ENCODE measurements around the gene MGMT. TPM values are rescaled to one million over a fixed set of nuclear protein-coding genes. Genes with fewer than 3 reads are reported as not detected.

Gene MGMT
- total and polyA plus RNA-seq, 2 donors from 2014 or later: 25.9 to 70.0 TPM

- no peak for DNase-seq
- no peak for FAIRE-seq
- intact Hi-C loops (cut with DNase I): no loop called here
- Histone ChIP-seq H3K27me3 (ENCODE audit: control insufficient read depth, insufficient read depth, low read length) (no peaks in the 10 kb centered on the region), H3K9me3 (ENCODE audit: control insufficient read depth in 2 of 3, insufficient read depth in 1 of 3, low read length in 3 of 3) (no peaks in the 10 kb centered on the region), H3K4me3 (ENCODE audit: low read length in 3 of 3) (no peak overlapping the region), H3K36me3 (ENCODE audit: control insufficient read depth in 2 of 3, insufficient read depth in 3 of 3, low read length in 3 of 3) (no peaks in the 10 kb centered on the region), H3K9ac (ENCODE audit: low read length in 3 of 3) (no peak overlapping the region), H3K27ac (ENCODE audit: low read depth in 2 of 2, low read length in 2 of 2) (no peak overlapping the region), H3K4me1 (ENCODE audit: control insufficient read depth in 2 of 3, insufficient read depth in 2 of 3, low read depth in 1 of 3, low read length in 3 of 3) (no peaks in the 10 kb centered on the region)
- no peak for TF ChIP-seq CTCF (IDR thresholded peaks at IDR 0.05; ENCODE audit: borderline replicate concordance, extremely low read depth, insufficient read depth)
Observed at GRCh38 chr10:129580010-129580409, 113.0 kb downstream of the MGMT start.

DNA sequence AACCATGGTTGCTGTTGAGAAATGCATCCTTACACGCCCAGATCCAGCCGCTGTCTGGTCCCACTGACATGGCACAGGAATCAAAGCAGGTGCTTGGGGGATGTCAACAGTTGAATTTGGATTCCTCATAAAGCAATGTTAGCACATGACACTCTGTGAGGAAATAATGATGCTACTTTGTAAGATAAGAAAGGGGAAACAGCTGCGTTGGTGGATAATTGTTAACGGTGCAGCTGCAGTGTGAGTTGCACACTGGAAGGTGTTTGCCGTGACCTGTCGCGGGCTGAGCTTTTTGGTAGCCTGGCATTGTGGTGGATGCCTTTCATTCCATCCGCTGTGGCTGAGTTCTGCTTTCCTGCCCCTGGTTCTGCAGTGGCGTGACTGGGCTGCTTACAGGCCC is 113.9 kb downstream of the MGMT start:
- Histone ChIP-seq H3K9ac (ENCODE audit: low read length in 3 of 3) (no peak overlapping the region), H3K27me3 (ENCODE audit: control insufficient read depth, insufficient read depth, low read length) (no peaks in the 10 kb centered on the region), H3K36me3 (ENCODE audit: control insufficient read depth in 2 of 3, insufficient read depth in 3 of 3, low read length in 3 of 3) (no peaks in the 10 kb centered on the region), H3K9me3 (ENCODE audit: control insufficient read depth in 2 of 3, insufficient read depth in 1 of 3, low read length in 3 of 3) (no peaks in the 10 kb centered on the region), H3K4me1 (ENCODE audit: control insufficient read depth in 2 of 3, insufficient read depth in 2 of 3, low read depth in 1 of 3, low read length in 3 of 3) (no peaks in the 10 kb centered on the region), H3K4me3 (ENCODE audit: low read length in 3 of 3) (no peak overlapping the region), H3K27ac (ENCODE audit: low read depth in 2 of 2, low read length in 2 of 2) (no peak overlapping the region)
- DNase-seq (no peak), FAIRE-seq (no peak)
- no peak for TF ChIP-seq CTCF (IDR thresholded peaks at IDR 0.05; ENCODE audit: borderline replicate concordance, extremely low read depth, insufficient read depth)
- intact Hi-C loops (cut with DNase I): no loop called here

GRCh38 chr10:129581827-129582411 is 114.9 kb downstream of the MGMT start:
- no peaks in the 10 kb centered on the region for H3K36me3 ChIP-seq (ENCODE audit: control insufficient read depth in 2 of 3, insufficient read depth in 3 of 3, low read length in 3 of 3)
- no peaks in the 10 kb centered on the region for H3K4me1 ChIP-seq (ENCODE audit: control insufficient read depth in 2 of 3, insufficient read depth in 2 of 3, low read depth in 1 of 3, low read length in 3 of 3)
- no peak for FAIRE-seq
- H3K9ac ChIP-seq (ENCODE audit: low read length in 3 of 3): no peak overlapping the region
- H3K4me3 ChIP-seq (ENCODE audit: low read length in 3 of 3): no peak overlapping the region
- intact Hi-C loops (cut with DNase I): no loop called here
- DNase-seq: no peak
- H3K27ac ChIP-seq (ENCODE audit: low read depth in 2 of 2, low read length in 2 of 2): no peak overlapping the region
- no peaks in the 10 kb centered on the region for H3K27me3 ChIP-seq (ENCODE audit: control insufficient read depth, insufficient read depth, low read length)
- no peak for TF ChIP-seq CTCF (IDR thresholded peaks at IDR 0.05; ENCODE audit: borderline replicate concordance, extremely low read depth, insufficient read depth)
- peaks cover 2 to 5% (median 3%) of the 10 kb centered on the region in 3 donors for H3K9me3 ChIP-seq (ENCODE audit: control insufficient read depth in 2 of 3, insufficient read depth in 1 of 3, low read length in 3 of 3)

DNA sequence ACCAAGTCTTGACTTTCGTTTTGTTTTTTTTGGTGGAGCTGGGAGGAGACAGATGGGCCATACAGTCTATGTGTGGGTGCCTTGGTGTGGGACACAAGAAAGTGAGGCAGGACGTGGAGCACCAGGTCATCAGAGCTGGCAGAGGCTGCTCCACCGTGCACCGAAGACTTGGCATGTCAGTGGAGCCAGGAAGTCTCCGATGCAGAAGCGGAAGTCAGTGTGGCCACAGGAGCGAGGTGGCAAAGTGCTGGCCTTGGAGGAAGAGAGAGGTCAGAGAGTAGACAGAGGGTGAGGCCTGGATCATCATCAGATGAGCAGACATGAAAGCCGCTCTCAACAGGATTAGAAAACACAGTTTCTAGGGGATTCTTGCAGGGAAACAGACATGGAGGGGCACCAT is 116.8 kb downstream of the MGMT start:
- Histone ChIP-seq H3K27me3 (ENCODE audit: control insufficient read depth, insufficient read depth, low read length) (no peaks in the 10 kb centered on the region), H3K9me3 (ENCODE audit: control insufficient read depth in 2 of 3, insufficient read depth in 1 of 3, low read length in 3 of 3) (peaks cover 2 to 8% (median 3%) of the 10 kb centered on the region in 3 donors), H3K9ac (ENCODE audit: low read length in 3 of 3) (no peak overlapping the region), H3K36me3 (ENCODE audit: control insufficient read depth in 2 of 3, insufficient read depth in 3 of 3, low read length in 3 of 3) (no peaks in the 10 kb centered on the region), H3K4me1 (ENCODE audit: control insufficient read depth in 2 of 3, insufficient read depth in 2 of 3, low read depth in 1 of 3, low read length in 3 of 3) (no peaks in the 10 kb centered on the region), H3K27ac (ENCODE audit: low read depth in 2 of 2, low read length in 2 of 2) (no peak overlapping the region), H3K4me3 (ENCODE audit: low read length in 3 of 3) (no peak overlapping the region)
- intact Hi-C loops (cut with DNase I): no loop called here
- DNase-seq: no peak
- FAIRE-seq: no peak
- TF ChIP-seq CTCF (IDR thresholded peaks at IDR 0.05; ENCODE audit: borderline replicate concordance, extremely low read depth, insufficient read depth): no peak
